Heart right ventricle (tissue), 16 donors: ENCODE data around the gene DEDD2. TPM values are rescaled to one million over a fixed set of nuclear protein-coding genes. Genes with fewer than 3 reads are reported as not detected.

Experiments
- ATAC-seq, 8 donors: fragments of 200-7000 bp; cut with Tn5 transposase; one replicate each; pipeline ENCODE4 v1.9.1; 2020; ENCODE audit warnings: mild to moderate bottlenecking in 8 of 8, moderate library complexity in 8 of 8, moderate number of reproducible peaks in 1 of 8
- DNase-seq, 2 donors: peaks; one replicate each; pipeline ENCODE4 v3.0.0-alpha.2; 2020
- H3K27ac ChIP-seq, 10 donors: fragments of 200-600 bp; sonication (generic) in 2 of 10; one replicate each; pipeline versions ENCODE4 v1.5.0 to v1.8.0; 2020 to 2022; ENCODE audit warnings: mild to moderate bottlenecking in 3 of 10
- H3K27me3 ChIP-seq, 7 donors: fragments of 200-600 bp; one replicate each; pipeline ENCODE4 v1.8.0; 2021 to 2022; ENCODE audit warnings: mild to moderate bottlenecking in 2 of 7
- H3K36me3 ChIP-seq, 9 donors: fragments of 200-600 bp; sonication (generic) in 1 of 9; one replicate each; pipeline versions ENCODE4 v1.5.0 to v1.8.0; 2020 to 2022; ENCODE audit warnings: mild to moderate bottlenecking in 2 of 9
- H3K4me1 ChIP-seq, 9 donors: fragments of 200-600 bp; sonication (generic) in 1 of 9; one replicate each; pipeline versions ENCODE4 v1.5.0 to v1.8.0; 2020 to 2022; ENCODE audit warnings: mild to moderate bottlenecking in 4 of 9
- H3K4me3 ChIP-seq, 10 donors: fragments of 200-600 bp; sonication (generic) in 2 of 10; one replicate each; pipeline versions ENCODE4 v1.5.0 to v1.8.0; 2020 to 2022; ENCODE audit warnings: mild to moderate bottlenecking in 7 of 10, moderate library complexity in 2 of 10
- H3K9me3 ChIP-seq, 11 donors: fragments of 200-600 bp in 10 of 11; sonication (generic) in 2 of 11; one replicate each; pipeline versions ENCODE4 v1.5.0 to v1.8.0; 2013 to 2022; ENCODE audit warnings: mild to moderate bottlenecking in 2 of 11, control low read depth in 1 of 11, moderate library complexity in 1 of 11
- CTCF ChIP-seq, 9 donors: fragments of 200-600 bp; sonication (generic) in 2 of 9; IDR thresholded peaks; one replicate each; pipeline versions ENCODE4 v1.5.0 to v1.8.0; 2021 to 2022; ENCODE audit warnings: antibody characterized with exemption in 9 of 9, mild to moderate bottlenecking in 5 of 9, moderate library complexity in 1 of 9
- WGBS, 2 donors: extraction: QIAGEN DNeasy Blood & Tissue Kit; methylation state at CpG; one replicate each; pipeline ENCODE4 v1.1.7; 2013; ENCODE audit warnings: inconsistent platforms in 1 of 2; 5-methylcytosine and 5-hydroxymethylcytosine counted together
- intact Hi-C, 10 donors: fragments of 100-400 bp; cut with DNase I; formaldehyde crosslinking; loops; one replicate each; pipeline versions ENCODE4 v1.11.1 to v1.14.2; 2022
- polyA plus RNA-seq, 2 donors: library from polyadenylated mRNA; stranded (reverse); fragments of 200-250 nt; gene quantifications; one replicate each; pipeline ENCODE4 v1.2.3, GENCODE V29; 2013
- total RNA-seq, 10 donors: library from RNA; stranded (reverse); fragmentation: NEBNext Ultra II Directional in 3 of 10; extraction: Animal tissue kit (Norgen Biotek cat#: 25700) in 3 of 10; gene quantifications; one replicate each; pipeline versions ENCODE4 v1.2.1 to v1.2.4, GENCODE V29; 2021 to 2023
- donor health status: Arrhythmogenic right ventricular cardiomyopathy.
- donor health status: ischemic (EF 13 %, LVEDD 7.1; RV severe dilation, severe dysfunction).
- donor health status: healthy with polysubstance abuse.
- donor health status: DM: no; HTN: yes; CAD: no.
- donor health status: DM: no; HTN: no; CAD: no.
- donor health status: ischemic (EF 25% LVEDD 6.9; RV normal size, moderate dysfunction).
- donor health status: ischemic (EF 25% LVEDD 5.7; RV mildly dilated, moderate dysfunction).
- donor health status: healthy.
- donor health status: DM: yes; HTN: yes; CAD: no.
- donor health status: Ischemic cardiomyopathy.
- donor health status: ischemic (EF 35%, LVEDD 5.7; RV mildly dilated, moderate dysfunction).
- donor health status: nonischemic (EF 11% LVEDD 7.7; RV severe dilation, severe dysfunction).
- donor health status: DM: yes; HTN: yes; CAD: no.
- donor health status: PGD.
- donor health status: ischemic (EF 29% LVEDD 5.4; RV normal size, mild dysfunction).
- donor health status: nonischemic (EF 23%, LVEDD 6.1; RV moderate dilation, normal function).

The DEDD2 gene
- total and polyA plus RNA-seq, 12 donors: 9.8 to 20.5 (median 12.6) TPM

- WGBS, 2 donors: 81 to 82% methylated on average over 41 of the region's 41 CpGs
- TF ChIP-seq CTCF (IDR thresholded peaks at IDR 0.05): no peak
- Histone ChIP-seq H3K27ac (peak overlapping the region in 7 of 10 donors; percentile 22 to 100 (median 98)), H3K4me3 (no peak overlapping the region), H3K9me3 (no peaks in the 10 kb centered on the region), H3K27me3 (no peaks in the 10 kb centered on the region), H3K4me1 (peaks cover 42 to 93% (median 82%) of the 10 kb centered on the region in 9 donors), H3K36me3 (peaks cover 0 to 37% (median 7%) of the 10 kb centered on the region in 9 donors)
- ATAC-seq (no peak), DNase-seq (no peak)
- intact Hi-C loops: loop anchor here in 6 of 10 donors (5.0 to 10.0 kb wide), 4 partner anchors 34 to 186 kb away; no protein-coding TSS in a partner anchor
Observed at GRCh38 chr19:42248270-42249148, 31.0 kb upstream of the DEDD2 start.

- H3K4me3 ChIP-seq: no peak overlapping the region
- intact Hi-C loops: loop anchor here in 9 of 10 donors (2.0 to 10.0 kb wide), 5 partner anchors 31 to 187 kb away; no protein-coding TSS in a partner anchor
- H3K27ac ChIP-seq: peak overlapping the region in 7 of 10 donors; percentile 16 to 100 (median 52)
- H3K9me3 ChIP-seq: no peaks in the 10 kb centered on the region
- no peak for ATAC-seq
- WGBS, 2 donors: 86 to 89% methylated on average over 6 of the region's 6 CpGs
- DNase-seq: no peak
- H3K36me3 ChIP-seq: peaks cover 0 to 37% (median 7%) of the 10 kb centered on the region in 9 donors
- no peak for TF ChIP-seq CTCF (IDR thresholded peaks at IDR 0.05)
- H3K4me1 ChIP-seq: peaks cover 42 to 89% (median 79%) of the 10 kb centered on the region in 9 donors
- H3K27me3 ChIP-seq: no peaks in the 10 kb centered on the region
Observed at GRCh38 chr19:42247640-42248199, 30.2 kb upstream of the DEDD2 start.

- 45 to 54% methylated on average over 7 of the region's 7 CpGs for WGBS, 2 donors
Observed at GRCh38 chr19:42246922-42247639, 29.6 kb upstream of the DEDD2 start.

More at GRCh38 chr19:42246922-42247639, 29.6 kb upstream of the DEDD2 start:
- intact Hi-C loops: loop anchor here (1.0 to 10.0 kb wide), 6 partner anchors 32 to 188 kb away; no protein-coding TSS in a partner anchor
- Histone ChIP-seq H3K9me3 (no peaks in the 10 kb centered on the region), H3K4me1 (peaks cover 37 to 82% (median 74%) of the 10 kb centered on the region in 9 donors), H3K27me3 (no peaks in the 10 kb centered on the region), H3K27ac (peak overlapping the region in 8 of 10 donors; percentile 16 to 100 (median 52)), H3K36me3 (peaks cover 0 to 37% (median 7%) of the 10 kb centered on the region in 9 donors), H3K4me3 (no peak overlapping the region)
- no peak for ATAC-seq
- DNase-seq: no peak
- no peak for TF ChIP-seq CTCF (IDR thresholded peaks at IDR 0.05)
